TTC549 (cell line): ENCODE measurements around the gene BRMS1L.
"Not testable (repeated sequence)": the region's sequence is repeated elsewhere in the genome, so short reads cannot be mapped to it uniquely, and the experiment has no call there.

Experiments used
- FAIRE-seq: peaks from 2 replicates; lab custom pipeline; 2012; peaks lifted over from hg19 to GRCh38; lab: Jason Lieb, UNC

BRMS1L gene

GRCh38 chr14:35821564-35822411, 4.3 kb upstream of the BRMS1L start:
- FAIRE-seq: no peak

- no peak for FAIRE-seq
Measured at GRCh38 chr14:35822501-35822900, 3.6 kb upstream of the BRMS1L start.

GRCh38 chr14:35824446-35825165, 1.5 kb upstream of the BRMS1L start:
- not testable (repeated sequence) for FAIRE-seq

- no peak for FAIRE-seq
Measured at GRCh38 chr14:35825968-35826217, 245 bp upstream of the BRMS1L start.

GRCh38 chr14:35826952-35827416, 846 bp downstream of the BRMS1L start:
- no peak for FAIRE-seq

- FAIRE-seq: no peak
Measured at GRCh38 chr14:35827678-35828472, 1.7 kb downstream of the BRMS1L start.

GRCh38 chr14:35829449-35829848, 3.3 kb downstream of the BRMS1L start:
- FAIRE-seq: no peak

GRCh38 chr14:35835208-35835982, 9.3 kb downstream of the BRMS1L start:
- FAIRE-seq: no peak

GRCh38 chr14:35841704-35842103, 15.6 kb downstream of the BRMS1L start:
- not testable (repeated sequence) for FAIRE-seq

GRCh38 chr14:35842245-35842644, 16.1 kb downstream of the BRMS1L start:
- not testable (repeated sequence) for FAIRE-seq

- no peak for FAIRE-seq
Measured at GRCh38 chr14:35844494-35844893, 18.4 kb downstream of the BRMS1L start.

GRCh38 chr14:35847636-35848035, 21.5 kb downstream of the BRMS1L start:
- FAIRE-seq: no peak

GRCh38 chr14:35849122-35849521, 23.0 kb downstream of the BRMS1L start:
- FAIRE-seq: no peak

GRCh38 chr14:35851823-35852222, 25.7 kb downstream of the BRMS1L start:
- FAIRE-seq: no peak

- peak; percentile 40 for FAIRE-seq
Measured at GRCh38 chr14:35853225-35853624, 27.1 kb downstream of the BRMS1L start.

GRCh38 chr14:35854696-35855270, 28.6 kb downstream of the BRMS1L start:
- FAIRE-seq: no peak

- no peak for FAIRE-seq
Measured at GRCh38 chr14:35855876-35856481, 29.8 kb downstream of the BRMS1L start.

GRCh38 chr14:35858521-35859209, 32.5 kb downstream of the BRMS1L start:
- no peak for FAIRE-seq

- no peak for FAIRE-seq
Measured at GRCh38 chr14:35861204-35861868, 35.2 kb downstream of the BRMS1L start.
